Measurements from ENCODE around the gene SEC14L1.
"Not testable (repeated sequence)": the region's sequence is repeated elsewhere in the genome, so short reads cannot be mapped to it uniquely, and the experiment has no call there.

SEC14L1 gene

GRCh38 chr17:77142689-77143088 lies 1.9 kb downstream of the SEC14L1 start:
- DNase-seq: no peak

GRCh38 chr17:77143306-77143705 lies 2.5 kb downstream of the SEC14L1 start:
- DNase-seq: no peak

GRCh38 chr17:77144227-77144626 lies 3.5 kb downstream of the SEC14L1 start:
- DNase-seq: no peak

- DNase-seq: no peak
Observed at GRCh38 chr17:77145224-77145611, 4.4 kb downstream of the SEC14L1 start.

GRCh38 chr17:77145612-77146245 lies 5.0 kb downstream of the SEC14L1 start:
- DNase-seq: peak; percentile 83

GRCh38 chr17:77146246-77146632 lies 5.5 kb downstream of the SEC14L1 start:
- DNase-seq: no peak

GRCh38 chr17:77146882-77147281 lies 6.1 kb downstream of the SEC14L1 start:
- DNase-seq: no peak

DNA sequence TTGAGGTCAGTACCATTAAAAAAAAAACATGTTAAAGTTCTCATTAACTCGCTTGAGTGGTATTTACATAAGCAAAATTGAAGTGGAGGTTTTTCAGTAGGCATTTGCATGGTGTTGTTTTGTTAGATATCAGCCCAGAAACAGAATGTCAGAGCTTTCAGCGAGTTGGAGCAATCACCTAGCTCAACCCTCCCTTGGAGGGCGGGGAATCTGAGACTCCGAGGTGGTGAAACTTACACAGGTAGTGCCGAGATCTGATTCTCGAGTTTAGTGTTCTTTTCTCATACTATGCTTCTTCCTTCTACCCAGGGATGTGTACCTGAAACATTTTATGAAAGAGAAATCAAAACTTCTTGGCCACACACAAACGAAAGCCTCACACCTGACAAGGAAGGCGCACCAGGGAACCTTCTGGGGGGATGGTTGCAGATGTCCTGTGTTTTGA lies 6.6 kb downstream of the SEC14L1 start:
- no peak for DNase-seq

DNA sequence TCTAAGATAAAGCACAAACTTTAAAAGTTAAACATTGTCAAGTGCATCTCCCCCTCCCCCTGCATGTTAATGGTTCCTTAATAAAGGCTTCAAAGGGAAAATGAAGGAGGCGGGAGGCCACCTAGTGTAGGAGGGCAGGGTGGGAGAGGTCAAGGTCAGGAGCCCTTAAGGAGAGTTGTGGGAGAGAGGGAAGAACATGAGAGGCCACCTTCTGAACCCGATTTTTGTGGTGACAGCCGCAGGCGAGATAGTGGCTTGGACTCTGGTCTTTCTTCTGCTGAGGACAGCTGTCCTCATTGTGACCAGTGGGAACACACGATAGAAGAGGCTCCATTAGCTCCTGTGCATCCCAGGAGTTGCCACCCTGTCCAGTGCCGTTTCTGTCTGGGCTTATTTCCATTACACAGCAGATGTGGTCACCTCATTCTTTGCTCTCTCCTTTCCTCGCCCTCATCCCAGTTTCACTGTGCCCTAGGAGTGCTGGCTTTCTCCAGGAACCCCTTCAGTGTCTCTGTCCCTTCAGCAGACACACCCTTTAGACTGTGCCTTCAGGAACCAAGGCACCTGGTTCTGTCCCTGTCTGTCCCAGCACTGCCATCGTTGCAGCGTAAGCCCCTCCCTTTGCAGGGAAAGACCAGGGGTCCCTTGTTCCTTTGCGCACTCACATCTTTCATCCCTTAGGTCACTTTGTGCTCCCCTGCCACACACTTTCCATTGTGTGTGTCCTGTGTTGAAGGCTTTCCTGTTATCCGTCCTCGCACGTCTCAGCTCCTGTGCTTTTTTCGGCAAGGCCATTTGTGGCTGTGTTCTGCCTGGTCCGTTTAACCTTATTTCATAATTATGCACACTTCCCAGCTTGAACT lies 7.5 kb downstream of the SEC14L1 start:
- no peak for DNase-seq

DNA sequence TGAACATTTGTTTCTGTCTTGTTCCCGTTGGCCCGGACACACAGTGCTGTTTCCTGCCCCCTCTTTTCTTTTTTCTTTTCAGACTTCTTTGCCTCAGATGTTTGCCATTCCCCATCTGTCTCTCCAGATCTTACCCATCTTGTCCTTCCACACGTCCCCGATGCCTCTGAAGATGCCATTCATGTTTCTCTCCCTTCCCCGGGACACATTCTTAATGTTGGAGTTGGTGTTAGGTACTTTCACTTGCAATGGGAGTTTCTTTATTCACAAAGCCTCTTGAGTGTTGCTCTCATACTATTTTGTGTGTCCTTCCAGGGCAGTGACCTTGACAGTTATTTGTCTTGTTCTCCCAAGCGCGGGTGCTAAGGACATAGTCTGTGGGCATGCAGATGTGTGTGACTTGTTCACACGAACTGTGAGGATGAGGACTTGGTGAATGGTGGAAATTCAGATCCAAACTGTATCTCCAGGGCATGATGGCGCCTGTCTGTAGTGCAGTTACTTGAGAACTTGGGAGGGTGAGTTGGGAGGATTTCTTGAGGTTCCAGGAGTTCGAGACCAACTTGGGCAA lies 8.3 kb downstream of the SEC14L1 start:
- no peak for DNase-seq

- DNase-seq: no peak
Observed at GRCh38 chr17:77150196-77150595, 9.4 kb downstream of the SEC14L1 start.

- no peak for DNase-seq
Observed at GRCh38 chr17:77151186-77151585, 10.4 kb downstream of the SEC14L1 start.

DNA sequence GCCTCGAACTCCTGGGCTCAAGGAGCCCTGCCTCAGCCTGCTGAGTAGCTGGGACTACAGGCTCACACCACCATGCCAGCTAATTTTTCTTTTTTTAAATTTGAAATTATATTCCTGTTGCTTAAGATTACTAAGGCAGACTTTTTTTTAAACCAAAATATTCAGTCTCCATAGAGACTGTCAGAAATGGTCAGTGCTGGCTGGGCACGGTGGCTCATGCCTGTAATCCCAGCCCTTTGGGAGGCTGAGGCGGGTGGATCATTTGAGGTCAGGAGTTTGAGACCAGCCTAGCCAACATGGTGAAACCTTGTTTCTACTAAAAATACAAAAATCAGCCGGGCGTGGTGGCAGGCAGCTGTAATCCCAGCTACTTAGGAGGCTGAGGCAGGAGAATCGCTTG lies 11.3 kb downstream of the SEC14L1 start:
- not testable (repeated sequence) for DNase-seq

DNA sequence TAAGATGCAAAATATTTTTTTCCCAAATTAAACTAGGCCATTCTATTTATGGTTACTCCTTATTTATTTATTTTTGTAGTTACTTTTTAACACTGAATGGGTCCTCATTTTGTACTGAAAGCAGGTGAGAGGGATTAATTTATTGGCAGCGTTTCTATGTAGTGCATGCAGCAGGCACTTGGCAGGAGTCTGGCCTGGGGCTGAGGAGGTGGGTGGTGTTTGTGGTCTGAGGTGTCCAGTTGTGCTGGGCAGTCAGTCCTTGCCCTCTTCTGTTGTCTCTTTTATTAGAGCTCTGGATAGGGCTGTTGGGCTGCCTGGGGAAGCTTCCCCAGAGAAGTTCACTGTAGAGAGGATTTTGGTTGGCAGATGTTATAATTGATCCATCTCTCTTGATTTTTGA lies 12.7 kb downstream of the SEC14L1 start:
- DNase-seq: no peak

- no peak for DNase-seq
Observed at GRCh38 chr17:77153999-77154586, 13.3 kb downstream of the SEC14L1 start.

GRCh38 chr17:77155125-77155524 lies 14.4 kb downstream of the SEC14L1 start:
- DNase-seq: no peak

- not testable (repeated sequence) for DNase-seq
Observed at GRCh38 chr17:77157766-77158165, 17.0 kb downstream of the SEC14L1 start.

GRCh38 chr17:77160091-77160874 lies 19.5 kb downstream of the SEC14L1 start:
- DNase-seq: no peak

GRCh38 chr17:77160875-77161530 lies 20.2 kb downstream of the SEC14L1 start:
- no peak for DNase-seq

- DNase-seq: no peak
Observed at GRCh38 chr17:77161953-77162352, 21.2 kb downstream of the SEC14L1 start.

DNA sequence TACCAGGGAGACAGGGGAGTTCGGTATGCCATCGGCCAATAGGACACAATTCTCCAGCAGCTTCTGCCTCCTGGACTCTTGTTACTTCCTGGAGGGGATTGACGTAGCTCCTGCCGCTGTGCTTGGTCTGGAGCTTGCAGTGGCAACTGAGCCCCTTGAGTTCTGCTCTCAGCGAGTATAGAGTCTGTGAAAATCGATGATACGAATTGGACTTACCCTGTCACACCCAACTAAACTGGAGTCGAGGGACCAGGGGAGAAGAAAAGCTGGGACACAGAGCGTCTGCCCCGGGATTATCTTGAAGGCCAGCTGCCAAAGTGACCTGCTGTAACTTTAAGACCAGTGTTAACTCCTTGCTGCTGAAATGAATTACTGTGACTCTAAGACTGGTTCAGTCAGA lies 22.2 kb downstream of the SEC14L1 start:
- no peak for DNase-seq

All from fibroblast of skin of right quadriceps (primary cell).